Activated CD8-positive, alpha-beta memory T cell treated with anti-CD3 and anti-CD28 coated beads, Interleukin-2, amount 10 ng/mL, durations not matched to agents 7 days and 5 days (primary cell): ENCODE measurements around the gene HNRNPA2B1. TPM values are rescaled to one million over a fixed set of nuclear protein-coding genes. Genes with fewer than 3 reads are reported as not detected.
A peak's percentile ranks its signal among the peaks of the same experiment; 100 is the strongest.
"Not testable (repeated sequence)": the region's sequence is repeated elsewhere in the genome, so short reads cannot be mapped to it uniquely, and the experiment has no call there.

Experiments
- ATAC-seq: fragments of 150-1000 bp; cut with Tn5 transposase; one replicate; pipeline ENCODE4 v1.10.0; 2021; ENCODE audit warnings: moderate library complexity
- CTCF ChIA-PET: fragments of 350-600 bp; sonication (Branson Sonifier 250); formaldehyde crosslinking; loops from one replicate; lab custom pipeline; 2021; ENCODE audit warnings: antibody characterized with exemption; lab: Charles Lee
- DNase-seq: peaks from one replicate; pipeline ENCODE4 v3.0.0-alpha.2; 2020
- H3K27ac Mint-ChIP-seq: one replicate; pipeline ENCODE4 v1.8.0; 2021; ENCODE audit warnings: mild to moderate bottlenecking, mixed read lengths
- H3K27me3 Mint-ChIP-seq: one replicate; pipeline ENCODE4 v1.8.0; 2021; ENCODE audit warnings: mixed read lengths
- H3K36me3 Mint-ChIP-seq: one replicate; pipeline ENCODE4 v1.8.0; 2021; ENCODE audit warnings: mild to moderate bottlenecking, mixed read lengths
- H3K4me1 Mint-ChIP-seq: one replicate; pipeline ENCODE4 v1.8.0; 2021; ENCODE audit warnings: mixed read lengths
- H3K4me3 Mint-ChIP-seq: one replicate; pipeline ENCODE4 v1.8.0; 2021; ENCODE audit warnings: mild to moderate bottlenecking, moderate library complexity, mixed read lengths
- H3K9me3 Mint-ChIP-seq: one replicate; pipeline ENCODE4 v1.8.0; 2022; ENCODE audit warnings: low read depth, mixed read lengths
- total RNA-seq, 2 experiments: library from RNA; stranded (reverse); gene quantifications; one replicate each; pipeline ENCODE4 v1.2.3, GENCODE V29; 2021

The HNRNPA2B1 gene
- total RNA-seq, 2 experiments from 2014 or later, result 768 to 857 TPM

DNA sequence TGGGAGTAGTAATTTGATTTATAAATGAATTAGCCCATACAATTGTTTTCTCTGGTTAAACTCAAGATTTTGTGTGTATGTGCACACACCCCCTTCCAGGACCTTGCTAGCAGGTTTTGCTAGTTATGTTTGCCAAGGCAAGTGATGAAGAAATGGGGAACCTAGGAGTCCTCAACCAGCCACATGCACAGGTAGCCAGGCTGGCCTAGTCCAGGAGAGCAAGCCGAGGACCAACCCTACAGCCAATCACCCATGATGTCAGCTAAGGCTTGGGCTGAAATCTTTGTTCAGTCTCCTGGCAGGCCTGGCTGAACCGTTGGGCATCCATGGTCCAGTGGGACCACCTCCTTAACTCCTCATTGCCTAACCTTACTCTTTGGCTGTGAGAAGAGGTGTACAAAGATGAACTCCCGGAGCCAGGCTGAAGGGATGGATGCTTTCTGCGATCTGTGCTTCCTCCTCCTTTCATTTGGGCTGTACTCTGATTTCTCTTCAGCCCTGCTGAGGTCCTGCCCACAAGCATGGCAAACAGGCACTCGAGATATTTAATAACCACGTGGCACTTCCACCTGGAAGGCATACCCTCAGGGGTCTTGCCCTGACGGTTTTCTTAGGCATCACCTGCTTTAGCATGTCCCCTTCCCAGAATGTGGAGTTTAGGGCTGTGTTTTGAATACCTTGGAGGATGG is 22.1 kb downstream of the HNRNPA2B1 start:
- Mint-ChIP-seq H3K27me3 (no peaks in the 10 kb centered on the region), H3K4me1 (peaks cover 38% of the 10 kb centered on the region), H3K27ac (peak overlapping the region; percentile 72), H3K9me3 (no peaks in the 10 kb centered on the region), H3K4me3 (no peak overlapping the region), H3K36me3 (peaks cover 14% of the 10 kb centered on the region)
- CTCF ChIA-PET, result interaction anchor here (1.3 to 4.1 kb wide), 3 partner anchors 26 to 100 kb away, joined by 3 to 17 read pairs (median 5); partner anchors contain the start of gene NFE2L3
- DNase-seq (no peak), ATAC-seq (peak; percentile 9)

DNA sequence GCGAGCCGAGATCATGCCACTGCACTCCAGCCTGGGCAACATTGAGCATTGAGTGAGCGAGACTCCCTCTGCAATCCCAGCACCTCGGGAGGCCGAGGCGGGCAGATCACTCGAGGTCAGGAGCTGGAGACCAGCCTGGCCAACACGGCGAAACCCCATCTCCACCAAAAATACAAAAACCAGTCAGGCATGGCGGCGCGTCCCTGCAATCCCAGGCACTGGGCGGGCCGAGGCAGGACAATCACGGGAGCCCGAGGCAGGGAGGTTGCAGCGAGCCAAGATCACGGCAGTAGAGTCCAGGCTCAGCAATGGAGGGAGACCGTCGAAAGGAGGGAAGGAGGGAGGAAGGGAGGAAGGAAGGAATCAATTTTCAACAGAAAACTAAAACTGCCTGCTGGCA is 23.3 kb downstream of the HNRNPA2B1 start:
- not testable (repeated sequence) for DNase-seq, H3K9me3 Mint-ChIP-seq, H3K4me3 Mint-ChIP-seq, ATAC-seq, H3K27me3 Mint-ChIP-seq, H3K27ac Mint-ChIP-seq
- H3K36me3 Mint-ChIP-seq, result peaks cover 17% of the 10 kb centered on the region
- CTCF ChIA-PET, result interaction anchor here (4.1 kb wide), 1 partner anchor 87 kb away, joined by 17 read pairs; no protein-coding TSS in a partner anchor
- H3K4me1 Mint-ChIP-seq, result peaks cover 41% of the 10 kb centered on the region

DNA sequence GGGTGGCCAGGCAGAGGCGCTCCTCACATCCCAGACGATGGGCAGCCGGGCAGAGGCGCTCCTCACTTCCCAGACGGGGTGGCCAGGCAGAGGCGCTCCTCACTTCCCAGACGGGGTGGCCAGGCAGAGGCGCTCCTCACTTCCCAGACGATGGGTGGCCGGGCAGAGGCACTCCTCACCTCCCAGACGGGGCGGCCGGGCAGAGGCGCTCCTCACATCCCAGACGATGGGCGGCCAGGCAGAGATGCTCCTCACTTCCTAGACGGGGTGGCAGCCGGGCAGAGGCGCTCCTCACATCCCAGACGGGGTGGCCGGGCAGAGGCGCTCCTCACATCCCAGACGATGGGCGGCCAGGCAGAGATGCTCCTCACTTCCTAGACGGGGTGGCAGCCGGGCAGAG is 23.9 kb downstream of the HNRNPA2B1 start:
- H3K4me3 Mint-ChIP-seq, H3K9me3 Mint-ChIP-seq, ATAC-seq, H3K27me3 Mint-ChIP-seq, H3K27ac Mint-ChIP-seq, CTCF ChIA-PET, DNase-seq: not testable (repeated sequence)
- peaks cover 40% of the 10 kb centered on the region for H3K4me1 Mint-ChIP-seq
- peaks cover 21% of the 10 kb centered on the region for H3K36me3 Mint-ChIP-seq

GRCh38 chr7:26175903-26176302 is 24.6 kb downstream of the HNRNPA2B1 start:
- H3K27me3 Mint-ChIP-seq, CTCF ChIA-PET, H3K9me3 Mint-ChIP-seq, H3K4me3 Mint-ChIP-seq, ATAC-seq, H3K27ac Mint-ChIP-seq, DNase-seq: not testable (repeated sequence)
- H3K4me1 Mint-ChIP-seq, result peaks cover 41% of the 10 kb centered on the region
- H3K36me3 Mint-ChIP-seq, result peaks cover 28% of the 10 kb centered on the region

GRCh38 chr7:26172048-26172447 is 28.5 kb downstream of the HNRNPA2B1 start:
- Mint-ChIP-seq H3K27me3 (no peaks in the 10 kb centered on the region), H3K36me3 (peaks cover 34% of the 10 kb centered on the region), H3K9me3 (no peaks in the 10 kb centered on the region), H3K4me3 (no peak overlapping the region), H3K27ac (no peak overlapping the region), H3K4me1 (peaks cover 40% of the 10 kb centered on the region)
- CTCF ChIA-PET, result interaction anchor here (1.2 to 2.7 kb wide), 3 partner anchors 11 to 81 kb away, joined by 3 to 9 read pairs (median 6); no protein-coding TSS in a partner anchor
- ATAC-seq (no peak), DNase-seq (no peak)

GRCh38 chr7:26171601-26172000 is 28.9 kb downstream of the HNRNPA2B1 start:
- peaks cover 44% of the 10 kb centered on the region for H3K4me1 Mint-ChIP-seq
- H3K4me3 Mint-ChIP-seq, result no peak overlapping the region
- no peaks in the 10 kb centered on the region for H3K27me3 Mint-ChIP-seq
- no peaks in the 10 kb centered on the region for H3K9me3 Mint-ChIP-seq
- H3K27ac Mint-ChIP-seq, result no peak overlapping the region
- DNase-seq, result no peak
- no peak for ATAC-seq
- H3K36me3 Mint-ChIP-seq, result peaks cover 36% of the 10 kb centered on the region
- CTCF ChIA-PET, result interaction anchor here (1.2 to 2.7 kb wide), 3 partner anchors 10 to 81 kb away, joined by 3 to 9 read pairs (median 6); no protein-coding TSS in a partner anchor

- ATAC-seq, result no peak
- DNase-seq, result no peak
- H3K4me3 Mint-ChIP-seq, result no peak overlapping the region
- no peaks in the 10 kb centered on the region for H3K27me3 Mint-ChIP-seq
- no peak overlapping the region for H3K27ac Mint-ChIP-seq
- peaks cover 50% of the 10 kb centered on the region for H3K4me1 Mint-ChIP-seq
- H3K36me3 Mint-ChIP-seq, result peaks cover 34% of the 10 kb centered on the region
- no peaks in the 10 kb centered on the region for H3K9me3 Mint-ChIP-seq
- CTCF ChIA-PET, result interaction anchor here (1.1 to 2.7 kb wide), 2 partner anchors 9 to 10 kb away, joined by 4 to 9 read pairs; no protein-coding TSS in a partner anchor
Observed at GRCh38 chr7:26170663-26171062, 29.9 kb downstream of the HNRNPA2B1 start.

GRCh38 chr7:26169271-26169670 is 31.3 kb downstream of the HNRNPA2B1 start:
- H3K27ac Mint-ChIP-seq, result no peak overlapping the region
- no peaks in the 10 kb centered on the region for H3K27me3 Mint-ChIP-seq
- H3K9me3 Mint-ChIP-seq, result no peaks in the 10 kb centered on the region
- peaks cover 37% of the 10 kb centered on the region for H3K36me3 Mint-ChIP-seq
- H3K4me3 Mint-ChIP-seq, result no peak overlapping the region
- no peak for ATAC-seq
- CTCF ChIA-PET, result no interaction called here
- peaks cover 49% of the 10 kb centered on the region for H3K4me1 Mint-ChIP-seq
- no peak for DNase-seq

GRCh38 chr7:26168458-26169023 is 32.0 kb downstream of the HNRNPA2B1 start:
- Mint-ChIP-seq H3K27me3 (no peaks in the 10 kb centered on the region), H3K4me3 (no peak overlapping the region), H3K36me3 (peaks cover 36% of the 10 kb centered on the region), H3K9me3 (no peaks in the 10 kb centered on the region), H3K27ac (no peak overlapping the region), H3K4me1 (peaks cover 47% of the 10 kb centered on the region)
- DNase-seq (no peak), ATAC-seq (no peak)
- CTCF ChIA-PET, result no interaction called here

- Mint-ChIP-seq H3K36me3 (peaks cover 39% of the 10 kb centered on the region), H3K27me3 (no peaks in the 10 kb centered on the region), H3K4me3 (peak overlapping the region; percentile 13), H3K4me1 (peaks cover 48% of the 10 kb centered on the region), H3K27ac (peak overlapping the region; percentile 86), H3K9me3 (no peaks in the 10 kb centered on the region)
- DNase-seq (peak; percentile 70), ATAC-seq (peak; percentile 93)
- CTCF ChIA-PET, result interaction anchor here (1.3 to 2.0 kb wide), 3 partner anchors 9 to 76 kb away, joined by 4 to 10 read pairs (median 5); partner anchors contain the start of gene NFE2L3
Observed at GRCh38 chr7:26167303-26167934, 33.1 kb downstream of the HNRNPA2B1 start.

DNA sequence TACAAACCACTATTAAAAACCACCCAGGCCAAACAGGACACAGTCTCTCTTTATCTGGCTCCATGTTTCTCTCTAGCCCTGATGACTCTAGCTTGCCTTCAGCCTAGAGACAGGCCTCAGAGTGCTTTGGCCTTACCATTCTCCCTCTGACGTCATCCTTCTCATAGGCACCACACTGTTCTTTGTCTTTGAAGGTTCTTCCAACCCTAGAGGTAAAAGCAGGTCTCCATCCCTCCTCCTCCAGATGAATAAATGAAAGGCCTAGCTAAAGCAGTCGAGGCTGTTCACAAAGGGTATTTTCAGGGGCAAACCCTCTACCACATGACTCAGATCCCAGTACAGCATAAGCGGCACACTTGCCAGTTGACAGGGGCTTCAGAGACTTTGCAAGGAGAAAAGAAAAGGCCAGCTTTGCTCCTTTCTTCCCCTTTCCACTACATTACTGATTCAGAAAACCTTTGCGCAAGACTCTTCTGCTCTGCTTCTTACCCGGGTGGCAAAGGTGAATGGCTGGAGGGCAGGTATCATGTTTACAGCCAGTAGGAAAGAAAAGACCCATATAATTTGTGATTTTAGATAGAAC is 33.8 kb downstream of the HNRNPA2B1 start:
- peak; percentile 51 for ATAC-seq
- Mint-ChIP-seq H3K9me3 (no peaks in the 10 kb centered on the region), H3K27me3 (no peaks in the 10 kb centered on the region), H3K4me3 (peak overlapping the region; percentile 13), H3K36me3 (peaks cover 37% of the 10 kb centered on the region), H3K27ac (peak overlapping the region; percentile 86), H3K4me1 (peaks cover 52% of the 10 kb centered on the region)
- CTCF ChIA-PET, result interaction anchor here (0.8 to 2.0 kb wide), 6 partner anchors 9 to 76 kb away, joined by 3 to 10 read pairs (median 4); partner anchors contain the start of gene NFE2L3
- no peak for DNase-seq

DNA sequence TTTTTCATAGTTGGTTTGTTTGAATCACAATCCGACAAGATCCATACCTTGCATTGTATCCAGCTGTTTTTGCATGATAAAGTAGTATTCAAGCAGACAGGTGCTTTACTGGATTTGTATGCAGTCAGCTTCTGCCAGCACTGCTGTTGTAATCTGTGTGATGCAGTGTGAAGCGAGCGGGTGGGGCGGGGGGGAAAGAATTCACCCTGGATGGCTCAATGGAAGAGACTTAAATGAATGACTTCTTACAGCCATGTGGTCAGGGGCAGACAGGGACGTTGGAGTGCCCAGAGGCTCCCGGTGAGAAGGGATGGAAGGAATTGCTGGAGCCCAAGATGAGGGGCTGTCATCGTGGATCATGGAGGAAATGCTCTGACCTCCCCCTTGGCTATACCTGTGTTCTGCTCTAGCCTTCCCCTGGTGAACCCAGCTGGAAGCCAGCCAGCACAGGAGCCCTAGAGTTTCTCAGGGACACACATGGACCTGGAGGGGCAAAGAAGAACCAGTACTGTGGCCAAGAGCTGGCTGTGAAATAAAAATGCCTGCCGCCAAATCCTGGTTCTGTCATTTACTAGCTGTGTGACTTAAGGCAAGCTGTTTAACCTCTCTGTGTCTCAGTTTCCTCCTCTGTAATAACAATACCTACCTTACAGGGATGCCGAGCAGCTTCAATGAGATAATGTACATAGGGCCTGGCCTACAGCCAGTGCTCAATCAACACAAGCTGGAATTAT is 34.4 kb downstream of the HNRNPA2B1 start:
- H3K36me3 Mint-ChIP-seq, result peaks cover 32% of the 10 kb centered on the region
- CTCF ChIA-PET, result interaction anchor here (0.6 to 2.0 kb wide), 6 partner anchors 8 to 75 kb away, joined by 3 to 10 read pairs (median 4); no protein-coding TSS in a partner anchor
- ATAC-seq (peak; percentile 4), DNase-seq (no peak)
- no peak overlapping the region for H3K4me3 Mint-ChIP-seq
- no peaks in the 10 kb centered on the region for H3K9me3 Mint-ChIP-seq
- H3K27me3 Mint-ChIP-seq, result no peaks in the 10 kb centered on the region
- peak overlapping the region; percentile 86 for H3K27ac Mint-ChIP-seq
- H3K4me1 Mint-ChIP-seq, result peaks cover 51% of the 10 kb centered on the region
